Activated CD4-positive, alpha-beta T cell treated with anti-CD3 and anti-CD28 coated beads, Interleukin-2, Interleukin-4, amounts not matched to agents 100 ng/mL and 50 ng/mL, durations not matched to agents 16 hours and 8 hours (primary cell): ENCODE measurements around the gene TUSC7.

Experiments
- DNase-seq: peaks from one replicate; pipeline ENCODE4 v3.0.0-alpha.2; 2020; ENCODE audit warnings: low spot score

Gene TUSC7

DNA sequence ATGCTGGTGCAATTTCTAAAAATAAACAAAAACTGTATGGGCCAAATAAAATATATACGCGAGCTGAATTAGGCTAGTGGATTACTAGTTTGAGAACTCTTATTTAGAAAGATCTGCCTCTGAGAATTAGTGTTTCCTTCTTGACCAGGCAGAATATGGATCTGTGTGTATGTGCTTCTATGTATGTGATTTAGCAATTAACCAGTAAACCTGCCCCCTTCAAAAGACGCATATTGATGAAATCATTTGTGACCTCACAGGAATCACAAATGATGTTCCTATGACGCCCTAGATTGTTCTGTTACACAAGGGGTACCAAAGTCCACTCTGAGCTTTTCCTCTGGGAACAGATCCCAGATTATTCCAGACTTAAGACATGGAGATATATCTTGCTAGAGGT lies at the start of gene TUSC7:
TUSC7 (plus strand) TSS at position 301 of the 400 bp plus-strand sequence.
- no peak for DNase-seq

DNA sequence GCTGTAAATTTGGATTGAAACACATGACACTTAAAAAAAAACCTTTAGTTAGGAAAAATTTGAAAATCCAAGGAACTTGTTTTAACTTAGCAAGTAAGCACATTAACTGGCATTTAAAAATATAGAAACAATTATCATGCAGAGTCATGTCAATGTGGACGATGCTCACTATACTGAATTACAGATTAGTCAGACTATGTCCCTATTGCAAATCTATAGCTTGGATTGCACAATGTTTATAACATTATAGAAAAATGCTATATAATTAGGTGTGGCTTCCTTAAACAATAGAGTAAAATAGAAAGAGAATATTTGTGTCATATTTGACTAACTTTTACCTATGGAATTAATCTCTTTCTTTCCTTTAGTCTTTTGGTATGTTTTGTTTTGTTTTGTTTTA lies 48.4 kb upstream of the TUSC7 start:
- DNase-seq, result no peak

DNA sequence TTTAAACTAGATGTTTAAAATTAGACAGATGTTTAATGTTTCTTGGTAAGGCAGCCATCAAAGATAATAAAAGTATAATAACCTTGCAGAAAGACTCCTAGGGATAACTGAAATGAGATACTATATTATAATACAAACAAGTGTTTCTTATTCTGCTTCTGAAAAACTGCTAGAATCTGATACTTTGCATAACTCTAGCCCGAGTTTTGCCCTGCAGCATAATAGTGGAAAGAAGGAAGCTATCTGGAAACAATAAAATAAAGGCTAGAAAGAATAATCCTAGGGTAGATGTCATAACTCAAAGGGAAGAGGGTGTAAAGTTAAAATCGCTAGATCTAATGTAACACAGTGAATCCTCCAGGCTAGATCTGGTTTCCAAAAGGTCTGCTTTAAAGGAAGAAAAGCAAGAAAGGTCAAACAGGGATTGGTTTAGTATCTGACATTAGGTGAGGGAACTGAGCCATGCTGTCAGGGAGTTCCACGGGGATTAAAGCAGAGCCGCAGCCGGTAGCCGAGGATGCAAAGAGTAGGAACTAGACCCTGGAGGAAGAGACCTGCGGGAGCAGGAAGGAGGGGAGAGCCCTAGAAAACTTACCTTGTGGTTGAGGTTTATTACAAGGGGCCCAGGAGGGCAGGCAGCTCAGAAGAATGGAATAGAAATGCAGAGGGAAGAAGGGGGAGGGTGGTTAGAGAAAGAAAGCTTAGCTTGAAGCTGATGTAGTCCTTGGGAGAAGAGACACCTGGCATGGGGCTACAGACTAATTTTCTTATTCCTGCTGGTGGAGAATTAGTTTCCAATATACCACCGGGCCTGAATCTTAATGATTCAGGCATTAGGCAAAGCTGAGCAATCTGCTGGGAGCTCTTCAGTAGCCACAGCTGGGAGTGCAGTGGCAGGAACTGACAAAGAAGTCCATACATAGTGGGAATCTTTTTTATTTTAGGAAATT lies 46.1 kb upstream of the TUSC7 start:
- no peak for DNase-seq

DNA sequence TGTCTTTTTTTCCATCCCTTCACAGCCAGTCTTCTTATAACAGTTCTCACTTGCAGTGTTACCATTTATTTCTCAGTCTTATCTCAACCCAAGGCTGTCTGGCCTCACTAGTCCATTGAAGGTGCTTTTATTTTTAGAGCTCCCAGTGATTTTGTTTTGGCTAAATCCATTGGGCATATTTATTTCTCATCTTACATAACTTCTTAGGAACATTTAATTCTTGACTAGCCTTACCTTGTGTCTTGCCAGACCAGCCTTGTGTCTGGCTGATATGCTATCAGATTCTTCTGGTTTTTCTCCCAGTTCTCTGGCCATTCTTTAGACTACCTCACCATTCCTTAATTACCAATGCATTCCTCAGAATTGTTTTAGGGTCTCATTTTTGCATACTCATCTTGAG lies 42.3 kb upstream of the TUSC7 start:
- no peak for DNase-seq

DNA sequence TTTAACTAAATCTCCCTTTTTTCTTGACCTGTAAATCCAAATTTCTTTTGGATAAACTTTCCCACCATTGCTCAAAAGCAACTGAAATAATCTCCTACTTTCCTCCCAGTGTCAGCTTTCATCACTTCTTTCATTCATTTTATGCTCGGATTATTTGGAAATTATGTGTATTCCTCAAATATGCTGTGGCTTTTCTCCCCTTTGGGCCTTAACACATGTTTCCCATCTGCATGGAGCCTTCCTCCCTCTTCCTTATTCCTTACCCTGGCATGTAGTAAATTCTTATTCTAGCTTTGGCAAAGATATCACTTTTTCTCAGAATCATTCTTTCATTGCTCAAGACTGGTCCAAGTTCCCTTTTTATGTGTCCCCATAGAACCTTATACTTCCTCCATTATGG lies 41.8 kb upstream of the TUSC7 start:
- no peak for DNase-seq

DNA sequence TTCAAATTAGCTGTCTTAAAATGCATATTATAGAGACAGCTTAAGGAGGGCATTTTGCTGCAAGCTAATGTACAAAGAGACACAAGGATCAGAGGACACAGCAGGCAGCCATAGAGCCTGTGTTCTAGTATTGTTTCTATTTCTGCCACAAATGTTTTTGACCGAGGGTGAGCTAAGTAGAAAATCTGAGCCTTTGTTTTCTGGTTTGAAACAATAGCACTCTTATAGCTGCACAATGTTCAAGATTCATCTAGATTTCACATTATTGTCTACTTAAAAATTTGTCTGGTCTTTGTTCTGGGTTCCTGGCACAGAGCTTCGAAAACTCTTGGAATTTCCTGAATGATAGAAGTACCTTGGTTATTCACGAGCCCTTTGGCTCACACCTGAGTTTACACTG lies 40.0 kb upstream of the TUSC7 start:
- no peak for DNase-seq

DNA sequence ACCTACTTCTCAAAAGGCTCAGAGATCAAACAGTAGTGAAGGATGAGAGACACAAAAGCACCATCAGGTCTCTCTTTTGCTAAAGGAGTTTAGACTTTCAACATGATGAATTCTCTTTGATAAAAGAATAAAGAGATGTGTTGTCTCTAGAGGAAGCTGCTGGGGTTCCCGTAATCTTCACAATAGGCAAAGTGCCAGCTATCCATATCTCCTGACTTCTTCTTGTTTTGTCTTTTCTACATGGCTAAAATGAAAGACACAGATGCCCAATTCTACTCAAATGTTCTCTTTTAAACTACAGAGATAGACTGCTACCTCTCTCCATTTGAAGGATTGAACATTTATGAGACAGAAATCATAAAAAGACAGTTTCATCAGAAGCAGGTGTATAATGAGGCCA lies 38.4 kb upstream of the TUSC7 start:
- no peak for DNase-seq

DNA sequence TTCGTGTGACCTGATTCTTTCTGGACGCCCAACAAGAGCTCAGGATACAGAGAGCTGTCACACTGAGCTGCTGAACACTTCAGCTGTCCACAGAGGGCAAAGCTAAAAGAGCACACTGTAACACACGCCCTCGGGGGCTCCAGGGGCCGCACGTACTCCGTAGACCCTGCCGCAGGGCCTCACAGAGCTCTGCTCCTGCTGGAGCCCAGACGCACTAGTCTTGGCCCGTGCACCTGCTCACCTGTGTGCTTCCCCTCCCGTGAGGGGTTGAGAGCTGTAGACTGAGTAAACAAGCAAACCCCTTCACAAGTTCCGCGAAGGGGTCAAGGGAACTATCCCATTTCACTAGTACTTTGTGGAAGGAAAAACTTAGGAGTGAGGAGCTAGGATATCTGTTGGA lies 30.7 kb upstream of the TUSC7 start:
- no peak for DNase-seq

DNA sequence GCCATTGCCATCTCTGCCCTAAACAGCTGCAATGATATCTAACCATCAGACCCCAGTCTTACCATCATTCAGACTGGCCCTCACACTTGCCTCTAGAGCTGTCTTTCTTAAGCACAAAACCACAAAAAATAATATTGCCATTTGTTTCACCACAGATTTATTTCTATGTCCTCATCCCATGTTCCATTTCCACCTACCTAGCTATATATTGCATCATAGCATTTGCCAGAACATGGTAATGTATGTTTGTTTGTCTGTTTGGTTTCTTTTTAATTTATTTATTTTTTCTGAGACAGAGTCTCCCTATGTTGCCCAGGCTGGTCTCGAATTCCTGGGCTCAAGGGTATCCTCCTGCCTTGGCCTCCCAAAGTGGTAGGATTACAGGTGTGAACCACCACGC lies 18.5 kb upstream of the TUSC7 start:
- DNase-seq, result no peak

DNA sequence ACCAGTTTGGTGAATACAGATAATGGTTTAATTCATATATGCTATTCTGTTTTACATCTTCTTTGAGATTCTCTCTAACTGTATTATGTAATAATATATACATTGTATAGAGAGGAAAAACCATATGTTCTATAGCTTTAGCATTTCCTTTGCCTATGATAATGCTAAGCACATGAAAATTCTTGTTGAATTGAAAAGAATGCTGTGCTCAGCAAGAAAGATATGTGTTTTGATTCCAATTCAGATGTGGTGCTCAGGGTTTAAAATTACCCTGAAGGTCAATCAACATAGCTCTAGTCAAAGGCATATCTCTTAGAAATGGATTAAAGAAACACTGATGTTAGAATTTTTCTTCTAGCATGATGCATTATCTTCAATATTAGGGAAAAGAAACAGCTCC lies 8.5 kb upstream of the TUSC7 start:
- no peak for DNase-seq

DNA sequence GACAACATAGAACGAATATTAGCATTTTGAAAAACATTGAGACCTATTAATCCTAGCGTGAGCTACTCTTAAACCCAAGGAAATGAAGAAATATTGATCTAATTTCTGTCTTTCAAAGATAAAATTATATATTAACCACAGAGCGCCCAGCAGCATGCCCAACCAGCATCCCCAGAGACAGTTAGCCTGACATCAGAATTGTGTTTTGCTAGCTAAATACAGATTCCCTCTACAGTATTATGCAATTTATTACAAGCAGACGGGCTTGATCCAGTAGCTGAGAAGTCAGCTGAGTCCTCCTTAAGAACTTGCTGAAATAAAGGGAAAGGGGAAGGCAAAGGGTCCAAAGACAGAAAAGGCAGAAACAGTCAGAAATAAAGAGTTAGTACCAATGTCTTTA lies 7.2 kb upstream of the TUSC7 start:
- no peak for DNase-seq

DNA sequence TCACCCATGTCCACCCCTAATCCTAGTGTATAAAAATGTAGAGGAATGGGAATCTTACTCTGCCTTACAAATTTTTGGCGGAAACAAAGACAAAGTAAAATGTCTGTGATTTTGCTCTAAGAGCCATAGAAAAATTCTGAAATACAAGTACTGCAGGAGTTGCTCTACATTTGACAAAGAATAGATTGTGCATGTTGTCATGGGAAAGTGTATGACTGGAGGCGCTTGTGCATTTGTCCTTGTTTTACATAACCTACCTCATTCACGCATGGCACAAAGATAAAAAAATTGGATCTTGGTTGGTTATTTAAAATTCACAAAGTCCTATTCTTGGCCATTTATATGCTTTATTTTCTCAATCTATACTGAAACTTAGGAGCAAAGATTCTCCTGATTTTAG lies 2.0 kb upstream of the TUSC7 start:
- no peak for DNase-seq

DNA sequence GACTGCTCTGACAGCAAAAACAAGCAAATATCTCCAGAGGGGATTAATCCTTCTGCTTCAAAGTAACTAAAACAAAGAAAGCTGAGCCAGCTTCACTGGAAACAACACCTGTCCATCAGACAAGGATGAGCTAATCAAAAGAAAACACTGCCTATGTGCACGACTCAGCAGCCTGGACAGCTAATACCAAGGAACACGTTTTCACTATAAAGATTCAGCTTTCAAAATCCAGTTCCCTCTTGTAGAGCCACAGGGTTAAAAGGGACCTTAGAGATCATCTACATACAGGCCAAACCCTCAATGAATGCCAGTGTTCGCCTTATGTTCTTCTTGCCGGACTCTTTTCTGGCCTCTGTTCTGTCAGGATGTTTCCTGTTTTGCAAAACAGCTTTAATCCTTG lies 6.9 kb downstream of the TUSC7 start:
- no peak for DNase-seq

DNA sequence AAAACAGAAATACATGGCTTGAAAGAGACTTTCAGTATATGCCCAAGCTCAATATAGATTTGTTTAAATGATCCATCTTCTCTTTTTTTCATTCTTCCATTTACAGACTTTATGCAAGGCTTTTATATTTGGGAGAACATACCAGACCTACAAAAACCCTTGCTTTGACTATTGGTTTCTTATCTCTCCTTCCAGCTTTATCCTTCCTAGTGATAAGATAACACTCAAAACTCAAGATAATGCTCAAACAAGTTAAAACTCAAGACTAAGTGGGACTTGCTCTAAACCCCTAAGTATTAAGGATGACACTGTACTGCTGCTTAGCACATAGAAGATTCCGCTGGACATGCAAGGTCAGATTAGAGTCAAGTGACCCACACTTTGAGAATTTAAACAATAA lies 8.0 kb downstream of the TUSC7 start:
- DNase-seq, result no peak

DNA sequence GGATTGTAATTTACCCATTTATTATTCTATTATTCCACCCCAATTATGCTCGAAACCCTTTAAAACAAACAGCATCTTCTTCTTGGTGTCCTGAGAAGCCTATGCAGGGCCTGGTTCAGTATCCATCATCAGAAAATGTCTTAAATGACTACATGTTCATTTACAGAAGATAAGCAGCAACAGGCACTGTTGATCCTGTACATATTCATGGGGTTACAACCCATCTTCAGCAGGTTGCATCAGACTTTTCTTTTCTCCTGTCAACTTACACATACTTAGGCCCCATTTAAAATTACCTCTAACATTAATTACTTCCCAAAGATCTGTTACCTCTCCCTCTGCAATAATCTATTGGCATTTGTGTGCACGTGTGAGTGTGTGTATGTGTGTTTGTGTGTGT lies 18.9 kb downstream of the TUSC7 start:
- DNase-seq, result no peak

DNA sequence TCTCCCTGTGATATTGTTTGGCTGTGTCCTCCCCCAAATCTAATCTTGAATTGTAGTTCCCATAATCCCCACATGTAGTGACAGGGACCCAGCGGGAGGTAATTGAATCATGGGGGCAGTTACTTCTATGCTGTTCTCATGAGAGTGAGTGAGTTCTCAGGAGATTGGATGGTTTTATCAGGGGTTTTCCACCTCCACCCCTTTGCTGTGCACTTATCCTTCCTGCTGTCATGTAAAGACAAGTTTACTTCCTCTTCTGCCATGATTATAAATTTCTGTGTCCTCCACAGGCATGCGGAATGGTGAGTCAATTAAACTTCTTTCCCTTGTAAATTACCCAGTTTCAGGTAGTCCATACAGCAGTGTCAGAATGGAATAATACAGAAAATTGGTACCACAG lies 24.7 kb downstream of the TUSC7 start:
- no peak for DNase-seq

DNA sequence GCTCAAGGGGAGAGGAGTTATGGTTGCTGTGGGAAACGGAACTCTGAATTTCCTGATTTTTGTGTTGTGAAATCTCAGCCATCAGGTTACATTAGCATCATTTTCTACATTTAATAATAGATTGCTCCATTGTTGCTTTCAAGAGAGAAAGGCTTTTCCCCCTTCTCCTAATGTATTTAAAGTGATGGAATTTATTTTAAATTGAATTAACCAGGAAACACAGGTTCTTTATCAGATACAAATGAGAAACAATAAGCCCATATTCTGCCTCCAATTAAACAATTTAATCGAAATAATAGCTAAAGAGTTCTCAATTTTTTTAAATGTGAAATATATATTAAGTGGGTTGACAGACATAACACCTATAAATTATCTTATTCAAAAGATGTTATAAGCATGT lies 30.1 kb downstream of the TUSC7 start:
- DNase-seq, result no peak

DNA sequence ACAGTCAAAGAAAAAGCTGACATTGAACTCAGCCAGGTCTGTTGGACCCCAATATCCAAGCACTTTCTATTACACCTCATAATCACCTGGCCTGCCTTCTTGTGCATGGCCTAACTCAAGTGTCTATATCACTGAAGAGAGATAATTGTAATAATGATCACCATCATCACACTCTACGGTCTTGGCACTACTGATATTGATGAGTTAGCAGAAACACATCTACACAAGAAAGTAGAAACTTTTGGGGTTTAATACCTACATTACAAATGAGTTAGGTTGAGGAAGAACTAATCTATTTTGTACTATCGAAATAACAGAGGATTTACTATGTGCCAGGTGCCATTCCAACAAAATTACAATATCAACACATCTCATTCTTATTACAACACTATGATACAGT lies 30.7 kb downstream of the TUSC7 start:
- no peak for DNase-seq

DNA sequence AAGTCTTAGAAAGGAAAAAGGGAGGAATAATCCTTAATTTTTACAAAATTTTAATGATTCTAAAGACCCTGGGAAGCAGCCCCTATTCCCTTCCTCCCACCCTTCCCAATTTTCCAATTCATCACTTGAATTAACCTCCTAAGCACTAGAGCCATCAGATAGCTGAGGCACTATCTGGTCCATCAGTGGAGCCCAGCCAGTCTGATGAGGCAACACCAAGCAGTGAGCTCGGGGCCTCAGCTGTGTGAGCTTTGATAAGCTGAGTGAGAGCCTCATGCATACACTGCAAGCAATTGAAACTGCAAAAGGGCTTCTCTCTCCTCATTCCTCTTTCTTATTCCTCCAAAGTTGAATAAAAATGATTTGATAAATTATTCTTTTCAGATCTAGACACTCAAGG lies 31.9 kb downstream of the TUSC7 start:
- DNase-seq, result no peak

DNA sequence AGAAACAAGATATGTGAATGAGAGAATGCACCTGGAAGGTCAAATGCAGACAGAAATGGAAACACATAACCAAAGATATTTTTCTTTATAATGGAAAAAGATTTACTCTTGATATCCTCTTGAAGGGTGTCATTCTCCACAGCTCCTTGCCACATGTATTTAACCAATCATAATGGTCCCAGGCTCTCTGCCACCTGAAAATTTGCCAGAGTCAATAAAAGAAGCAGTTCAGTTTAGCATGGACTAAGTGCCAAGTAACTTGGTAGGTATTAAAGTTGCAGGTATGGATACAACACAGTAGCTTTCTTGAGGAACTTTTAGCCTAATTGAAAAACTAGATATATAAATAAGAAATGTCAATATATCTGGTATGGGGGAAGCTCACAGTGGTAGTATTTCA lies 33.5 kb downstream of the TUSC7 start:
- no peak for DNase-seq

DNA sequence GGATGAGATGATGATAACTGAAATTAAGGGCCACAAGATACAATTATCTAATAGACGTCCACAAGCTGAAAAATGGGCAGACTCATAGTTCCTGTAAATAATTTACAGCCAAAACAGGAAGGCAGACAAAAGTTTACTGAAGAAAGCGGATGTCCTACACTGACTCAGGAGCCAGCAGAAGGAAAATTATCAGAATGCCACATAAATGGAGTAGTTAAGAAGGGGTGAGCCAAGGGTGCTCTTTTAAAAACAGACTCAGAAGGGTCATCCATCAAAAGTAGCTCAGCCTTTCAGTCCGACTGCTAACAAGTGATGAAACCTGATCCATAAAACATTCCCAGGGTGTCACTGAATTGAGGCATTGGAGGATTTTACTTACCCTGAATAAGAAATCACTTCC lies 39.8 kb downstream of the TUSC7 start:
- no peak for DNase-seq

DNA sequence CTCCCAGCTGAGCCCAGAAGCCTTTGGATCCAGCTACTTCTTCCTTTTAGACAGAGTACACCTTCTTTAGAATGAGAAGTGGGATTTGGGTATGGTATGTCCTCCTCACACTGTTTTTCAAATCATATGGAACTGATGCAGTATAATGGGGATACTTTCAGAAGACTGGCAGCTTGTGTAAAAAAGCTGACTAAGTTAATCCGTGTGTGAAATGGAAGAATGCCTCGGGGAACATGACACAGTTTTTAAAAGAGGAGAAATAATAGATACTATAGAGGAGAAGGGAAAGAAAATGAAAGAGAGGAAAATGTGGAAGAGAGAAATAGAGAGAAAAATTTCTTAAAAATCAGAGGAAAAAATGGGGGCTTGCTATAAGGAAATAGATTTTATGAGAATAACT lies 47.7 kb downstream of the TUSC7 start:
- DNase-seq, result no peak

DNA sequence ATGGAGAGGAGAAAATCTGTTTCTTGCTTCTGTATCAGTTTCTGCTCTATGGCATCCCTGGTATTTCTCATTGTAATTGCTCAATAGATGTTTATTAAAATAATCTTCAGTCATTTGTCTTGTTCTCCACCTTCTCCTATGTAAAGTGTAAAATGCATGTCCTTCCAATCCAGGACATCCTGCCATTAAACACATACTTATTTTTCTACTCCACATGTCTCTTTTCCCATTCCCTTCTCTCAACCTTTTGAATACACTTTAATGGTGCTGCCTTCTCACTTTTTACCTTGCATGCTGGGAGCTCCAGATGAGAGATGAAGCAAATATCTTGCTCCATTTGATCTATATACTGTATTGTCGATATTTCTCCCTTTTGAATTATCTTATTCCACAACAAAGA lies 49.7 kb downstream of the TUSC7 start:
- DNase-seq, result no peak
